ENCODE results near the gene VWA3B. TPM values are rescaled to one million over a fixed set of nuclear protein-coding genes. Genes with fewer than 3 reads are reported as not detected.

Gene VWA3B
- total RNA-seq, 1 donor from 2014 or later = not detected

GRCh38 chr2:98281607-98282006 is 194.6 kb downstream of the VWA3B start:
- DNase-seq (ENCODE audit: low read depth) (no peak), FAIRE-seq (no peak)
- no peak overlapping the region for H3K4me3 ChIP-seq (ENCODE audit: low read depth, low read length)
- H3K27me3 ChIP-seq (ENCODE audit: control insufficient read depth, insufficient read depth, low read length) = peaks cover 2% of the 10 kb centered on the region
- no peaks in the 10 kb centered on the region for H3K36me3 ChIP-seq (ENCODE audit: control insufficient read depth, insufficient read depth, low read length)
- TF ChIP-seq CTCF (IDR thresholded peaks at IDR 0.05; ENCODE audit: insufficient read depth, low read length, severe bottlenecking) = no peak

- no peak overlapping the region for H3K4me3 ChIP-seq (ENCODE audit: low read depth, low read length)
- DNase-seq (ENCODE audit: low read depth) = peak; percentile 40
- peaks cover 2% of the 10 kb centered on the region for H3K27me3 ChIP-seq (ENCODE audit: control insufficient read depth, insufficient read depth, low read length)
- no peaks in the 10 kb centered on the region for H3K36me3 ChIP-seq (ENCODE audit: control insufficient read depth, insufficient read depth, low read length)
- FAIRE-seq = no peak
- no peak for TF ChIP-seq CTCF (IDR thresholded peaks at IDR 0.05; ENCODE audit: insufficient read depth, low read length, severe bottlenecking)
Observed at GRCh38 chr2:98282109-98282508, 195.1 kb downstream of the VWA3B start.

- Histone ChIP-seq H3K36me3 (ENCODE audit: control insufficient read depth, insufficient read depth, low read length) (no peaks in the 10 kb centered on the region), H3K4me3 (ENCODE audit: low read depth, low read length) (no peak overlapping the region), H3K27me3 (ENCODE audit: control insufficient read depth, insufficient read depth, low read length) (peaks cover 8% of the 10 kb centered on the region)
- no peak for DNase-seq (ENCODE audit: low read depth)
- FAIRE-seq = no peak
- no peak for TF ChIP-seq CTCF (IDR thresholded peaks at IDR 0.05; ENCODE audit: insufficient read depth, low read length, severe bottlenecking)
Observed at GRCh38 chr2:98293030-98293429, 206.1 kb downstream of the VWA3B start.

- FAIRE-seq = no peak
- no peak for DNase-seq (ENCODE audit: low read depth)
- TF ChIP-seq CTCF (IDR thresholded peaks at IDR 0.05; ENCODE audit: insufficient read depth, low read length, severe bottlenecking) = no peak
Observed at GRCh38 chr2:98293931-98294687, 207.1 kb downstream of the VWA3B start.

GRCh38 chr2:98294711-98295110 is 207.7 kb downstream of the VWA3B start:
- TF ChIP-seq CTCF (IDR thresholded peaks at IDR 0.05; ENCODE audit: insufficient read depth, low read length, severe bottlenecking) = no peak
- no peak overlapping the region for H3K4me3 ChIP-seq (ENCODE audit: low read depth, low read length)
- H3K36me3 ChIP-seq (ENCODE audit: control insufficient read depth, insufficient read depth, low read length) = no peaks in the 10 kb centered on the region
- DNase-seq (ENCODE audit: low read depth) (no peak), FAIRE-seq (no peak)
- H3K27me3 ChIP-seq (ENCODE audit: control insufficient read depth, insufficient read depth, low read length) = peaks cover 10% of the 10 kb centered on the region

More at GRCh38 chr2:98293931-98294687, 207.1 kb downstream of the VWA3B start:
- H3K27me3 ChIP-seq (ENCODE audit: control insufficient read depth, insufficient read depth, low read length) = peaks cover 10% of the 10 kb centered on the region
- H3K4me3 ChIP-seq (ENCODE audit: low read depth, low read length) = no peak overlapping the region
- H3K36me3 ChIP-seq (ENCODE audit: control insufficient read depth, insufficient read depth, low read length) = no peaks in the 10 kb centered on the region

GRCh38 chr2:98295275-98295674 is 208.3 kb downstream of the VWA3B start:
- no peak for FAIRE-seq
- DNase-seq (ENCODE audit: low read depth) = no peak
- H3K27me3 ChIP-seq (ENCODE audit: control insufficient read depth, insufficient read depth, low read length) = peaks cover 10% of the 10 kb centered on the region
- H3K4me3 ChIP-seq (ENCODE audit: low read depth, low read length) = no peak overlapping the region
- no peaks in the 10 kb centered on the region for H3K36me3 ChIP-seq (ENCODE audit: control insufficient read depth, insufficient read depth, low read length)
- TF ChIP-seq CTCF (IDR thresholded peaks at IDR 0.05; ENCODE audit: insufficient read depth, low read length, severe bottlenecking) = no peak

Measured in bronchial epithelial cell (primary cell).